Fibroblast of villous mesenchyme (primary cell): Measurements from ENCODE around the gene CCDC106. TPM values are rescaled to one million over a fixed set of nuclear protein-coding genes. Genes with fewer than 3 reads are reported as not detected.

Source experiments
- DNase-seq: peaks from one replicate; pipeline ENCODE4 v3.0.0-alpha.2; 2010; ENCODE audit warnings: low read depth
- H3K4me3 ChIP-seq: 2 replicates; pipeline ENCODE4 v1.5.1; 2011; ENCODE audit warnings: low read depth, mild to moderate bottlenecking, low read length
- CTCF ChIP-seq: IDR thresholded peaks from 2 replicates; pipeline ENCODE4 v1.5.1; 2012; ENCODE audit warnings: low read depth, mild to moderate bottlenecking, low read length; ENCODE audit not compliant: insufficient read depth
- total RNA-seq: library from RNA; depleted of rRNA; stranded (reverse); fragments of >200 nt; gene quantifications from 2 replicates; pipeline ENCODE4 v1.2.3, GENCODE V29; 2012

Gene CCDC106
- total RNA-seq, 1 donor: 7.8 TPM

DNA sequence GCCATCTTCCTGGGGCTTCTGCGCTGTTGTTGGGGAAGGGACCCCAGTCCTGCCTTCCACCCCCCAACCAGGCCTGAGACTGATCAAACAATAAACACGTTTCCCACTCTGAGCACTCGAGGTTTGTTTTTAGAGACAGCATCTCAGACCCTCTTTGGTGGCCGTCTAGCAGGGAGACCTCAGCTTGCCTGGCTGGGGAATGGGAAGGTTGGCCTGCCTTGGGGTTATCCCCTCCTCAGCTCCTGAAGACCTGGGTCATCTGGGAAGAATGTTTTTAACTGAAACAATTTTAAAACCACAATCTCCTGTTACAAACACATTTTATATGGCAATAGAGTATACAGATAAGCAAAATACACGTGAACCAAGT, 2.5 kb upstream of the CCDC106 start:
- no peak for TF ChIP-seq CTCF
- no peak overlapping the region for H3K4me3 ChIP-seq
- no peak for DNase-seq

- TF ChIP-seq CTCF: no peak
- peak overlapping the region; percentile 84 for H3K4me3 ChIP-seq
- no peak for DNase-seq
Observed at GRCh38 chr19:55646889-55647731, 902 bp upstream of the CCDC106 start.

GRCh38 chr19:55648585-55649267, 714 bp downstream of the CCDC106 start:
- no peak for DNase-seq
- TF ChIP-seq CTCF: no peak
- H3K4me3 ChIP-seq: peak overlapping the region; percentile 84

GRCh38 chr19:55649268-55650125, 1.5 kb downstream of the CCDC106 start:
- TF ChIP-seq CTCF: no peak
- no peak for DNase-seq
- peak overlapping the region; percentile 84 for H3K4me3 ChIP-seq

- no peak for TF ChIP-seq CTCF
- DNase-seq: no peak
- H3K4me3 ChIP-seq: no peak overlapping the region
Observed at GRCh38 chr19:55650126-55650557, 2.1 kb downstream of the CCDC106 start.

DNA sequence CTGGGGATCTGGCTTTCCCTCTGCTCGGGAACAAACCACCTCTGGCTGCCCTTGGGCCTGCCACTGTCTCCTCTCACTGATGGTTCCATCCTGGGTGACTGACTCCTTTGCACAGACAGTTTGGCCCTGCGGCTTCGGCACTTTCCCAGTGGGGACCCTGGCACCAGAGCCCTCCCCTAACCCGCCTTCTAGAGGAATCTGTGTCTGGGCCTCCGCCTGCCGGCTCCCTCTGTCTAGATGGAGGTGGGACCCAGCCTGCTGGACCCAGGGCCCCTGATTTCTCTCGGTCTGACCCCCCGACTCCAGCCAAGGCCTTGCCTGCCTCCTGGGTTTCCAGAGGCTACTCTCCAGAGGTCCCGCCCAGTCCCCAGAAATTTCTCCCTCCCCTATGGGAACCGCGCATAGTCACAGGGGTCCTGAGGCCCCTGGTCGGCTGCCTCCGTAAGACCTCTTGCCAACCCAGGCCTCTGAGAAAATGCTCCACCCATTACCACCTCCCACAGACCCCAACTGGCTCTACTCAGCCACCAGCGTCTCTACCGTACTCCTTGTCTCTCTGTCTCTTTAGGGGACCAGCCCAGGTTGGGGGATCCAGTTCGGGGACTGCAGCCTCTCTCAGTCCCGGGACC, 2.7 kb downstream of the CCDC106 start:
- H3K4me3 ChIP-seq: no peak overlapping the region
- no peak for DNase-seq
- TF ChIP-seq CTCF: no peak
